ENCODE data around the gene SAP30L.

The SAP30L gene

GRCh38 chr5:154456540-154456939 lies 10.7 kb downstream of the SAP30L start:
- DNase-seq (ENCODE audit: low read depth) = no peak
- no peak for TF ChIP-seq CTCF (conservative IDR thresholded peaks at IDR 0.05; ENCODE audit: control insufficient read depth, insufficient read depth, low read depth, low read length)
- no peak overlapping the region for H3K4me3 ChIP-seq (ENCODE audit: control insufficient read depth, low read depth, low read length)

GRCh38 chr5:154459015-154459414 lies 13.2 kb downstream of the SAP30L start:
- no peak for DNase-seq (ENCODE audit: low read depth)
- no peak for TF ChIP-seq CTCF (conservative IDR thresholded peaks at IDR 0.05; ENCODE audit: control insufficient read depth, insufficient read depth, low read depth, low read length)
- no peak overlapping the region for H3K4me3 ChIP-seq (ENCODE audit: control insufficient read depth, low read depth, low read length)

- no peak for DNase-seq (ENCODE audit: low read depth)
- TF ChIP-seq CTCF (conservative IDR thresholded peaks at IDR 0.05; ENCODE audit: control insufficient read depth, insufficient read depth, low read depth, low read length) = no peak
- H3K4me3 ChIP-seq (ENCODE audit: control insufficient read depth, low read depth, low read length) = no peak overlapping the region
Observed at GRCh38 chr5:154460172-154460571, 14.4 kb downstream of the SAP30L start.

GRCh38 chr5:154461531-154461930 lies 15.7 kb downstream of the SAP30L start:
- peak; percentile 28 for TF ChIP-seq CTCF (conservative IDR thresholded peaks at IDR 0.05; ENCODE audit: control insufficient read depth, insufficient read depth, low read depth, low read length)
- H3K4me3 ChIP-seq (ENCODE audit: control insufficient read depth, low read depth, low read length) = no peak overlapping the region
- DNase-seq (ENCODE audit: low read depth) = peak; percentile 61

- H3K4me3 ChIP-seq (ENCODE audit: control insufficient read depth, low read depth, low read length) = no peak overlapping the region
- no peak for DNase-seq (ENCODE audit: low read depth)
- TF ChIP-seq CTCF (conservative IDR thresholded peaks at IDR 0.05; ENCODE audit: control insufficient read depth, insufficient read depth, low read depth, low read length) = no peak
Observed at GRCh38 chr5:154464438-154464837, 18.6 kb downstream of the SAP30L start.

- DNase-seq (ENCODE audit: low read depth) = peak; percentile 88
- no peak for TF ChIP-seq CTCF (conservative IDR thresholded peaks at IDR 0.05; ENCODE audit: control insufficient read depth, insufficient read depth, low read depth, low read length)
- no peak overlapping the region for H3K4me3 ChIP-seq (ENCODE audit: control insufficient read depth, low read depth, low read length)
Observed at GRCh38 chr5:154465169-154465568, 19.4 kb downstream of the SAP30L start.

GRCh38 chr5:154466147-154466546 lies 20.4 kb downstream of the SAP30L start:
- H3K4me3 ChIP-seq (ENCODE audit: control insufficient read depth, low read depth, low read length) = no peak overlapping the region
- TF ChIP-seq CTCF (conservative IDR thresholded peaks at IDR 0.05; ENCODE audit: control insufficient read depth, insufficient read depth, low read depth, low read length) = no peak
- DNase-seq (ENCODE audit: low read depth) = no peak

All from fibroblast of mammary gland (primary cell).